Activated naive CD8-positive, alpha-beta T cell treated with anti-CD3 and anti-CD28 coated beads, Interleukin-2, amount 50 U/mL, for 24 hours (primary cell): ENCODE data around the gene MARCO.
A peak's percentile ranks its signal among the peaks of the same experiment; 100 is the strongest.
"Not testable (repeated sequence)": the region's sequence is repeated elsewhere in the genome, so short reads cannot be mapped to it uniquely, and the experiment has no call there.

Source experiments
- ATAC-seq: fragments of 150-1000 bp; cut with Tn5 transposase; one replicate; pipeline ENCODE4 v1.10.0; 2021
- DNase-seq: peaks from one replicate; pipeline ENCODE4 v3.0.0; 2021
- H3K27ac Mint-ChIP-seq: one replicate; pipeline ENCODE4 v1.8.0; 2021; ENCODE audit warnings: mild to moderate bottlenecking, mixed read lengths
- H3K27me3 Mint-ChIP-seq: one replicate; pipeline ENCODE4 v1.8.0; 2021; ENCODE audit warnings: mixed read lengths
- H3K36me3 Mint-ChIP-seq: one replicate; pipeline ENCODE4 v1.8.0; 2021; ENCODE audit warnings: low read depth, mixed read lengths
- H3K4me1 Mint-ChIP-seq: one replicate; pipeline ENCODE4 v1.8.0; 2021; ENCODE audit warnings: mixed read lengths
- H3K4me3 Mint-ChIP-seq: one replicate; pipeline ENCODE4 v1.8.0; 2021; ENCODE audit warnings: mild to moderate bottlenecking, moderate library complexity, mixed read lengths
- H3K9me3 Mint-ChIP-seq: one replicate; pipeline ENCODE4 v1.8.0; 2021; ENCODE audit warnings: mixed read lengths

Gene MARCO

DNA sequence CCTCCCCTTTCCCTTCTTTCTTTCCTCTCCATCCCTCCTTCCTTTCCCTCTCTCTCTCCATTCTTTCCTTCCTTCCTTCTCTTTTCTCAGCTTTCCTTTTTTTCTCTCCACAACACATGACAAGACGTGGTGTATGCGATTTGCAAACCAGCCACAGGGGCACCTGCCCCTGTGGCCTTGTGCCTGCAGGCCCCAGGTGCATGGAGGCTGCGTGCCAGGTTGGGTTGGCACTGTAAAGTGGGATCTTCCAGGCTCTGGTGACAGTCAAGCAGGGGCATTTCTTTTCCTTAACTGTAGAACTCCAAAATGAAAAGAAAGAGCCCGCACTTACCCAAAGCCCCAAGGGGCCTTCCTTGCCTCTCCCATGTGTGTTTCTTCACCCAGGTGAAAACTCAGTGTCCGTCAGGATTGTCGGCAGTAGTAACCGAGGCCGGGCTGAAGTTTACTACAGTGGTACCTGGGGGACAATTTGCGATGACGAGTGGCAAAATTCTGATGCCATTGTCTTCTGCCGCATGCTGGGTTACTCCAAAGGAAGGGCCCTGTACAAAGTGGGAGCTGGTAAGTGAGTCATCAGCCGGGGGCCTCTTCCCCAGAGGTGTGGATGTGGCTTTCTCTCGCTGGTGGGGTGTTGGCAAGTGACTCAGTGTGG lies 50.9 kb downstream of the MARCO start:
- Mint-ChIP-seq H3K9me3 (no peaks in the 10 kb centered on the region), H3K4me3 (no peak overlapping the region)

GRCh38 chr2:118993392-118993752 lies 51.4 kb downstream of the MARCO start:
- DNase-seq = no peak
- ATAC-seq = no peak
- Mint-ChIP-seq H3K4me1 (peaks cover 24% of the 10 kb centered on the region), H3K36me3 (peaks cover 2% of the 10 kb centered on the region), H3K9me3 (no peaks in the 10 kb centered on the region), H3K4me3 (no peak overlapping the region), H3K27ac (no peak overlapping the region), H3K27me3 (peaks cover 2% of the 10 kb centered on the region)

More for the DNA sequence above, 50.9 kb downstream of the MARCO start:
- Mint-ChIP-seq H3K27me3 (peaks cover 2% of the 10 kb centered on the region), H3K27ac (no peak overlapping the region), H3K36me3 (peaks cover 2% of the 10 kb centered on the region), H3K4me1 (peaks cover 27% of the 10 kb centered on the region)
- DNase-seq (peak; percentile 31), ATAC-seq (peak; percentile 93)

GRCh38 chr2:118994172-118994700 lies 52.2 kb downstream of the MARCO start:
- H3K27me3 Mint-ChIP-seq = peaks cover 2% of the 10 kb centered on the region
- ATAC-seq (no peak), DNase-seq (no peak)
- H3K4me3 Mint-ChIP-seq = no peak overlapping the region
- H3K4me1 Mint-ChIP-seq = peaks cover 24% of the 10 kb centered on the region
- no peaks in the 10 kb centered on the region for H3K9me3 Mint-ChIP-seq
- no peak overlapping the region for H3K27ac Mint-ChIP-seq
- peaks cover 2% of the 10 kb centered on the region for H3K36me3 Mint-ChIP-seq

- Mint-ChIP-seq H3K4me3 (no peak overlapping the region), H3K27ac (no peak overlapping the region), H3K9me3 (no peaks in the 10 kb centered on the region), H3K27me3 (peaks cover 2% of the 10 kb centered on the region), H3K36me3 (peaks cover 2% of the 10 kb centered on the region), H3K4me1 (peaks cover 18% of the 10 kb centered on the region)
- ATAC-seq = no peak
- no peak for DNase-seq
These were observed 52.8 kb downstream of the MARCO start for GRCh38 chr2:118994778-118995177.

DNA sequence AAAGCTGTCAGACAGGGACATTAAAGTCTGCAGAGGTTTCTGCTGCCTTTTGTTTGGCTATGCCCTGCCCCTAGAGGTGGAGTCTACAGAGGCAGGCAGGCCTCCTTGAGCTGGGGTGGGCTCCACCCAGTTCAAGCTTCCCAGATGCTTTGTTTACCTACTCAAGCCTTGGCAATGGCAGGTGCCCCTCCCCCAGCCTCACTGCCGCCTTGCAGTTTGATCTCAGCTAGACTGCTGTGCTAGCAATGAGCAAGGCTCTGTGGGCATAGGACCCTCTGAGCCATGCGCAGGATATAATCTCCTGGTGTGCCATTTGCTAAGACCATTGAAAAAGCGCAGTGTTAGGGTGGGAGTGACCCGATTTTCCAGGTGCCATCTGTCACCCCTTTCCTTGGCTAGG lies 61.9 kb downstream of the MARCO start:
- not testable (repeated sequence) for H3K27me3 Mint-ChIP-seq, H3K4me1 Mint-ChIP-seq, H3K27ac Mint-ChIP-seq, H3K9me3 Mint-ChIP-seq, H3K4me3 Mint-ChIP-seq, DNase-seq, ATAC-seq, H3K36me3 Mint-ChIP-seq

- ATAC-seq = no peak
- H3K9me3 Mint-ChIP-seq = peaks cover 10% of the 10 kb centered on the region
- H3K4me3 Mint-ChIP-seq = no peak overlapping the region
- H3K27me3 Mint-ChIP-seq = peaks cover 6% of the 10 kb centered on the region
- no peak for DNase-seq
- H3K36me3 Mint-ChIP-seq = no peaks in the 10 kb centered on the region
- no peaks in the 10 kb centered on the region for H3K4me1 Mint-ChIP-seq
- H3K27ac Mint-ChIP-seq = no peak overlapping the region
These were observed 62.6 kb downstream of the MARCO start for GRCh38 chr2:119004602-119005001.

DNA sequence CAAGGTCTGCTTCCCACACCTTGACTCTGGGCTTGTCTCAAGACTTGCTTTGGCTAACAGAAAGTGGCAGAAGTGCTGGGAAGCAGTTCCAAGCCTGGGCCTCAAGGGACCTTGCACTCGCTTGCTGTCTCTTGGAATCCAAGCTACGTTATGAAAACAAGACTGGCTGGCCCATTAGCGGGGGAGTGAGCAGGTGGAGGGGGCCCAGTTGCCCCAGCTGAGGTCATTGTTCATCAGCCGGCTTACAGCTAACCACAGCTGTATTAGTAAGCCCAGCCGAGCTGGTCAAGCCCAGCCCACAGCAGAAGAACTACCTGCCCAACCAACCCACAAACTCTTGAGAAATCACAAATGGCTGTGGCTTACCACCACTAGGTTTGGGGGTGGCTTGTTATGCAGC lies 63.1 kb downstream of the MARCO start:
- Mint-ChIP-seq H3K27me3 (peaks cover 11% of the 10 kb centered on the region), H3K27ac (no peak overlapping the region), H3K36me3 (no peaks in the 10 kb centered on the region), H3K4me3 (no peak overlapping the region), H3K4me1 (no peaks in the 10 kb centered on the region), H3K9me3 (peaks cover 10% of the 10 kb centered on the region)
- ATAC-seq (no peak), DNase-seq (no peak)

- H3K27me3 Mint-ChIP-seq = peaks cover 14% of the 10 kb centered on the region
- ATAC-seq (no peak), DNase-seq (no peak)
- no peaks in the 10 kb centered on the region for H3K36me3 Mint-ChIP-seq
- H3K4me1 Mint-ChIP-seq = no peaks in the 10 kb centered on the region
- H3K27ac Mint-ChIP-seq = no peak overlapping the region
- H3K9me3 Mint-ChIP-seq = peaks cover 10% of the 10 kb centered on the region
- no peak overlapping the region for H3K4me3 Mint-ChIP-seq
These were observed 63.6 kb downstream of the MARCO start for GRCh38 chr2:119005555-119005954.

- Mint-ChIP-seq H3K9me3 (peaks cover 10% of the 10 kb centered on the region), H3K4me3 (no peak overlapping the region), H3K27me3 (peaks cover 20% of the 10 kb centered on the region), H3K27ac (no peak overlapping the region), H3K4me1 (no peaks in the 10 kb centered on the region), H3K36me3 (no peaks in the 10 kb centered on the region)
- DNase-seq (no peak), ATAC-seq (no peak)
These were observed 64.4 kb downstream of the MARCO start for GRCh38 chr2:119006441-119006840.

GRCh38 chr2:119008108-119008507 lies 66.1 kb downstream of the MARCO start:
- H3K27me3 Mint-ChIP-seq = peaks cover 30% of the 10 kb centered on the region
- no peaks in the 10 kb centered on the region for H3K36me3 Mint-ChIP-seq
- ATAC-seq (no peak), DNase-seq (no peak)
- H3K4me1 Mint-ChIP-seq = no peaks in the 10 kb centered on the region
- peaks cover 4% of the 10 kb centered on the region for H3K9me3 Mint-ChIP-seq
- H3K4me3 Mint-ChIP-seq = no peak overlapping the region
- no peak overlapping the region for H3K27ac Mint-ChIP-seq

- DNase-seq (no peak), ATAC-seq (no peak)
- Mint-ChIP-seq H3K27ac (no peak overlapping the region), H3K9me3 (peaks cover 3% of the 10 kb centered on the region), H3K4me1 (no peaks in the 10 kb centered on the region), H3K36me3 (no peaks in the 10 kb centered on the region), H3K27me3 (peaks cover 30% of the 10 kb centered on the region), H3K4me3 (no peak overlapping the region)
These were observed 67.1 kb downstream of the MARCO start for GRCh38 chr2:119009110-119009509.

- no peaks in the 10 kb centered on the region for H3K9me3 Mint-ChIP-seq
- H3K36me3 Mint-ChIP-seq = no peaks in the 10 kb centered on the region
- peaks cover 30% of the 10 kb centered on the region for H3K27me3 Mint-ChIP-seq
- no peaks in the 10 kb centered on the region for H3K4me1 Mint-ChIP-seq
- DNase-seq = no peak
- ATAC-seq = no peak
- H3K4me3 Mint-ChIP-seq = no peak overlapping the region
- H3K27ac Mint-ChIP-seq = no peak overlapping the region
These were observed 68.3 kb downstream of the MARCO start for GRCh38 chr2:119010336-119010735.

GRCh38 chr2:119011162-119011909 lies 69.3 kb downstream of the MARCO start:
- DNase-seq (peak; percentile 36), ATAC-seq (peak; percentile 41)
- Mint-ChIP-seq H3K36me3 (no peaks in the 10 kb centered on the region), H3K27ac (no peak overlapping the region), H3K4me3 (no peak overlapping the region), H3K27me3 (peaks cover 30% of the 10 kb centered on the region), H3K4me1 (no peaks in the 10 kb centered on the region), H3K9me3 (no peaks in the 10 kb centered on the region)

GRCh38 chr2:119011910-119012209 lies 69.9 kb downstream of the MARCO start:
- no peaks in the 10 kb centered on the region for H3K4me1 Mint-ChIP-seq
- no peaks in the 10 kb centered on the region for H3K36me3 Mint-ChIP-seq
- no peaks in the 10 kb centered on the region for H3K9me3 Mint-ChIP-seq
- H3K27ac Mint-ChIP-seq = no peak overlapping the region
- ATAC-seq (no peak), DNase-seq (no peak)
- peaks cover 30% of the 10 kb centered on the region for H3K27me3 Mint-ChIP-seq
- H3K4me3 Mint-ChIP-seq = no peak overlapping the region
